Pulmonary artery endothelial cell (primary cell): Measurements from ENCODE around the gene PHF8. TPM values are rescaled to one million over a fixed set of nuclear protein-coding genes. Genes with fewer than 3 reads are reported as not detected.

Experiments
- DNase-seq: peaks from one replicate; pipeline ENCODE4 v3.0.0-alpha.2; 2011; ENCODE audit warnings: low read depth, low spot score
- total RNA-seq: library from RNA; depleted of rRNA; stranded (reverse); fragments of >200 nt; gene quantifications from 2 replicates; pipeline ENCODE4 v1.2.3, GENCODE V29; 2014

Gene PHF8
- total RNA-seq, 1 donor from 2014 or later = 14.9 TPM

DNA sequence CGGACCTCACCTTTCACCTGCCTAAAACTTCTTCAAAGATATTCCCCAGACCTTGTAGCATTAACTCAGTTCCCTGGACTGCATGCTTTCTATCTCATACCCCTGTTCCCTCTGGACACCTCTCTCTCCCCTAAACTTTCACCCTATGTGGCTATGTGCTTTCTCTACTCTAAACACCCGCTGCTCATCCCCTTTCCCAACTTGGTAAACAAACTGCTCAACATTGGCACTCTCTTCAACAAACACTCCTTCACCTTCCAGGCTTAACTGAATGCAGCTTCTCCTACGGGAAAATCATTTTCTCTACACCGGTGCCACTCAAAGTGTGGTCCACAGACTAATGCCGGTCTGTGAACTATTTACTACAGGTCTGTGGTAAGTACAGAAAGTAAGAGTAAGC is 19.9 kb downstream of the PHF8 start:
- DNase-seq = no peak

DNA sequence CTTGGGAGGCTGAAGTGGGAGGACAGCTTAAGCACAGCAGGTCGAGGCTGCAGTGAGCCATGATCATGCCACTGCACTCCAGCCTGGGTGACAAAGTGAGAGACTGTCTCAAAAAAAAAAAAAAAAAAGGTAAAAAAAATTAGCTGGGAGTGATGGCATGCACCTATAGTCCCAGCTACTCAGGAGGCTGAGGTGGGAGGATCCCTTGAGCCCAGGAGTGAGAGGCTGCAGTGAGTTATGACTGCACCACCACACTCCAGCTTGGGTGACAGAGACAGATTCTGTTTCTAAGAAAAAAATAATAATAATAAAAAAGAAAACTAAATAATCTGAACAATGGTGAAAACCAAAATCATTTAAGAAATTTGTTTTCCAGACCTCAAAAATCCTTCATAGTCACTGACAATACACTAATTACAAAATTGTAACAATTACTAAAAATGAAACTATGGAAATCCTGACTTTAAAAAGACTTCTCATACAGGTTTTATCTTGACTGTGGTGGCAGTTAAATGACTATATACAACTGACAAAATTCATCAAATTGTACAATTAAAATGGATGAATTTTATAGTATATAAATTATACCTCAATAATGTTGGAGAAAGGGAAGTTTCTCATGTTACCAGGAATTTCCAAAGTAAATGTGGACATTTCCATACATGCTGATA is 31.3 kb downstream of the PHF8 start:
- DNase-seq = no peak

DNA sequence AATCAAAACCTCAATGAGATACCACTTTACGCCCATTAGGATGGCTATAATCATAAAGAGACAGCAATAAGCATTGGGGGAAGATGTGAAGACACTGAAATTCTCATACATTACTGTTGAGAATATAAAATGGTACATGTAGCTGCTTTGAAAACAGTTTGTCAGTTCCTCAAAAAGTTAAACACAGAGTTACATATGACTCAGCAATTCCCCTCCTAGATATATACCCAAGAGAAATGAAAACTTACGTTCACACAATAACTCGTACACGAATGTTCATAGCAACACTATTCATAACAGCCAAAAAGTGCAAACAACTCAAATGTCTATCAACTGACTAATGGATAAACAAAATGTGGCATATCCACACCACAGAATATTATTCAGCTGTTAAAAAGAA is 36.6 kb downstream of the PHF8 start:
- DNase-seq = no peak

DNA sequence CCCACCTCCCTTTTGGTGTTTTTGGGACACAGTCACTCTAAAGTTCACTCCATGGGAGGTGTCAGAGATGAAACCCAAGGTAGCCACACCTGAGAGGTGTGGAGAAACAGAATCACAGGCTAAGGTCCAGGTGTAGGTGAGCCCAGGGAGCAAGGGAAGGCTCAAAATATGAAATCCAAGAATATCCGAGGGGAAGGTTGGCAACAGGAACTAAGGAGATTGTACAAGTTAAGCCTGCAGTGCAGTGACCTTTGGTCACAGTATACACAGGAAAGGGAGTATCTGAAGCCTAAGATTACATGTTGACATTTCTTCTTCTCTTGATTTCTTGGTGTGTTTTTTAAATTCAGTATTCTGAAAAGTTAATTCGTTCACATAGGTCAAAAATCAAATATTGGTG is 46.5 kb downstream of the PHF8 start:
- no peak for DNase-seq

DNA sequence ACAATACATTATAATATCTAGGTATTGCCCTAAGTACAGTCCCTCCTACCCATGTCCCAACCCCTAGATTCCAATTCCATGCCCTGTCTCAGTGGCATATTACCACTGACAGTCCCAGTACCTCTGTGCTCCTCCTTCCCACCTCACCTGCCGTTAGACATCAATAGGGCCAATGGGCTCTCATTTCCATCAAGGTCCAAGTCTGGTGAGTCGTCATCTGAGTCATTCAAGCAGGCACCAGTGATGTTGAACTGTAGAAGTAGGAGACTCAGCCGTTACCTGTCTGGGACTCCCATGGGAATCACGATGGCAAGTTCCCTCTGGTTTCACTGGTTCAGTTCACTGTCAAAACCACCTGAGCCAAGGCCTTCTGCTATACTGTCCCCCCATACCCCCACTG is 51.7 kb downstream of the PHF8 start:
- no peak for DNase-seq

DNA sequence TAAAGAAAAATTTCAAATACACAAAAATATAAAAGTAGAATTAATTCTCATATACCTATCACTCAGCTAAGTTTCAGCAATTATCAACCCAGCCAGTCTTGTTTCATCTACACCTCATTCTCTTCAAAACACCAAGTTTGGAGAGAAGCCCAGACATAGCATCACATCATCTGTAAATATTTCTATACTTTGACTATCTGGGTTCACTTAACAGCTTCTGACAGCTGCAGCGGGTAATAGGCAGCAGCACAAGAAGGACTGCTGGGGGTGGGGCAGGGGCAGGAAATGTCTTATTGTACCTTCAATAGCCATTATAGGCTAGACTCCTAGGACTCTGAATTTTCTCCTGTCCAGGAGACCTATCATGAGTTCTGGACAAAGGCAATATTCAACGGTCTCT is 54.1 kb downstream of the PHF8 start:
- no peak for DNase-seq

DNA sequence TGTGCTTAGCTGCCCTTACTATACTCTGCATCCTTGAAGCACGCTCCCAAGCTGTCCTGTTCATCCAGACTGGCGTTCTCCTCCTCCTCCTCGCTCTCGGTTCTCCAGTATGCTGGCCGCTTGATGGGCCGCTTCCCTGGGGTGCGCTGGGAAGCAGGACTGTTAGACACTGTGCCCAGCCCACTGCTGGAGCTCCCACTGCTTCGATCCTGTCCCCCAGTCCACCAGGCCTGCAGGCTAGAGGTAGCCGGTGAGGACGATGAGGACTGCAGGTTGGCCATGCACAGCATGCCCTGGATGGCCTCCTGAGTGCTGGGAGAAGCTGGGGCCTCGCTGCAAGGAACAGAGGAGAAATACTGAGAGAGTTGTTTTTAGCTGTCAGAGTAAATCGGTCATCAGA is 59.4 kb downstream of the PHF8 start:
- no peak for DNase-seq

DNA sequence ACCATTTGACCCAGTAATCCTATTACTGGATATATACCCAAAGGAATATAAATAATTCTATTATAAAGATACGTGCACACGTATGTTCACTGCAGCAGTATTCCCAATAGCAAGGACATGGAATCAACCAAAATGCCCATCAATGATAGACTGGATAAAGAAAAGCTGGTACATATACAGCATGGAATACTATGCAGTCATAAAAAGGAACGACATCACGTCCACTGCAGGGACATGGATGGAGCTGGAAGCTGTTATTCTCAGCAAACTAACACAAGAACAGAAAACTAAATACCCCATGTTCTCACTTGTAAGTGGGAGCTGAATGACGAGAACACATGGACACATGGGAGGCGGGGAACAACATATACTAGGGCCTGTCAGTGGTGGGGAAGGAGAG is 69.7 kb downstream of the PHF8 start:
- DNase-seq = no peak

DNA sequence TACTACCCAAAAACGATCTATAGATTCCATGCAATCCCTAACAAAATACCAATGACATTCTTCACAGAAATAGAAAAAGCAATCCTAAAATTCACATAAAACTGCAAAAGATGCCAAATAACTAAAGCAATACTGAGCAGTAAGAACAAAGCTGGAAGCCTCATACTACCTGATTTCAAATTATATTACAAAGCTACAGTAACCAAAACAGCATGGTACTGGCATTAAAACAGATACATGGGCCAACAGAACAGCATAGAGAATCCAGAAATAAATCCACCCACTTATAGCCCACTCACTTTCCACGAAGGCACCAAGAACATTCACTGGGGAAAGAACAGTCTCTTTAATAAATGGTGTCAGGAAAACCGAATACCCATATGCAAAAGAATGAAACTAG is 74.7 kb downstream of the PHF8 start:
- DNase-seq = no peak

DNA sequence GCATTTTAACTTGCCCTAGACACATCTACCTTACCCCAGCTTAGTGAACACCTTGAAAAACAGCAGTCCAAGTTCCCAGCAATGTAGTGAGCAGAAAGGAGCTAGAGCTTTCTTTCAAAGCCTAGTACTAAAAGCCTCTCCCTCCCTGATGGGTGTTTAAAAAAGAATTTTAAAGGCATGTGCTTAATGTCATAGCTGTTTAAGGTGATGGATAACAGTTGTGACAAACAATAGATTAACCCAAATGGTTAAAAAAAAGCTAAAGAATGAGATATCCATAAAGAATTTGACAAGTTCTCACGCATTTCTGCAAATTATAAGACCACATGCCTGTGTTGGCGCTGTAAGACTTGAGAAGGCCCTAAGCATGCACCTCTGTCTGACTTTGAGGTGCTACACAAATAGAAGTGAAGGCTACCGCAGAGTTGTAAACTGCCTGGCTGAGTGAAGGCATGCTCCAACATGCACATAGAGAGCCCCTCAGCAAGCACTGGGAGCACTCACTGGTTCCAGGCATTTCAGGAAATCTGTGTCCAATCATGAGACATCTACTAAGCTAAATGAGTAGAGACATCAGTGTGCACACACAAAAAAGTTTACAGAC is 94.0 kb downstream of the PHF8 start:
- DNase-seq = no peak

DNA sequence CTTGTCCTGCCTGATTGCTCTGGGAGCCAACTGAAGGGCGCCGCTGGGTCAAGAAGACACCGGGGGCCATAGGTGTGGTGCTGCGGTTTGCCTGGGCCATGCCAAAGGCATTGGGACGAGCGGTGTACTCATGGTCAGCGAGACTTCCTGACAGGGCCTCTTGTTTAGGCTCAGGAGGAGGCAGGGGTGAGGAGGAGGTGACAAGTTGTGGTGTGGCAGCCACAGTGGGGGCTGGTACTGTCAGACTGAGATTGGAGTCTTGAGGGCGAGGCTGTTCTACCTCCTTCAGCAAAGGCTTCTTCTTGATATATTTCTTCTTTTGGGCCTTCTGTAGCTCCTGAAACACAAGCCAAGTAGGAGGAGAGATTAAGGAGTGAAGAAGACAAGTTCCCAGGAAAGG is 104.1 kb downstream of the PHF8 start:
- DNase-seq = no peak

DNA sequence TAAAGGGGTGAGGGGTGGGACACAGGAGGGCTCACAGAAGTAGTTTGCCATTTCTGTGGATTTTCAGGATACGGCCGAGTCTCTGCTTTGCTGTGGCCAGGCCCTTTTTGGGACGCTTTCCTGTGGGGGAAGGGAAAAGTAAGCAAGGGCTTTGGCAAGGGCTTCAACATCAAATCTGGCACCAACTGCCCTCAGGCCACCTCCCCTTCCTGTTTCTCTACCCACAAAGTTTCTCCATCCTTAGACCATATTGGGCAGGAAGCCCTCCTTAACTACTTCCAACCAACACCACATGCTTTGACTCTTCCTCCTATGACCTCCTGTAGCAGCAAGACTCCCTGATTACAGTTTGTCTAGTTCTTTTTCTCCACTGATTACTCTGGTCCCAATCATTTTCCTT is 105.1 kb downstream of the PHF8 start:
- no peak for DNase-seq

DNA sequence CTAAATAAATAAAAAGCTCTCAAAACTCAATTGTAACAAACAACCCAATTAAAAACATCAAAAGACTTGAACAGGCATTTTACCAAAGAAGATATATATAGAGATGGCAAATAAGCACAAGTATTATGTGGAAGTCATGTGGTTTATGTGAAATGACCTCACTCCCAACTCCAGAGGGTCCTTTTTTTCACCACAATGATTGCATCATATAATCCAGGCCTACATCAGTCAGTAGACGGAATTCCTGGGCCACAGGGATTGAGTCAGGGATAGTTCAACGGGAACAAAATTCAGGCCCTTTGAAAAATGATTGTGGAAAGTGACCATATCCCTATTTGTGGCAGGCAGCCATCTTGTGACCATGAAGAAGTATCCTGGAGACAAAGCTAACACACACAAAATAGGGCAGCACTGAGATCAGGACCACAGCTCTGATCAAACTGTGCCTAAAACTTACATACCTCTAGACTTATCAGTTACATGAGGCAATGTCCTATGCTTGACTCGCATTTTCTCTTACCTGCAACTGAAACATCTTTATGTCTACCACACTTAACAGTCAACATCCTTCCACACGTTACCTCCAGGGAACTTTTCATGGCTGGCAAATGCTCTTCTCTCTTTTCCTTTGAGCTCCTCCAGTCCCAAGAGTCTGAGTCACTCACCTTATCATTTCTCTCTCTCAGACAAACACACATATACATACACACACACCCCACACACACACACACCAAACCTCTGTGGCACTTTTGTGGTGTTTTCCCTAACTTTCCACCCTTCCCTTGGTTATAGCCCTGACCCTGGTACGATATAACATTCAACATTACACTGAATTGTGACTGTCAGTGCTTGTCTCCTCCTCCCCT is 113.5 kb downstream of the PHF8 start:
- DNase-seq = no peak

DNA sequence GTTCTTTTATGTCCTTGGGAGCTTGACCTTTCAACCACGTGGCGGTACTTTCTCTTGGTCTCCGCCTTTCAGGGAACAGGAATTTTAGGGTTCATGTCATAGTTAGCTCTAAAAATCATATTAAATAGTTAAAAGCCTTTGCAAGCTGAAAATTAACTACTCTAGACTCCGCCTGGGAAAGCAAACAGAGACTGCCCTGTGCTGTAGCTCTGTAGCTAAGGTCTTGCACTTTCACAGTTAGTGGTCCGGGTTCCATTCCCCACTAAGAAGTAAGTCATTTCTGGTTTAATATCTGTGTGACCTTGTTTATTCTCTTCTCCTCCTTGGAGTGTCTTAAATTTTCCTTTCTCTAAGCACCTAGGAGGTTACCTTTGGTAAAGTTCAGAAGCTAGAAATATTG is 118.2 kb downstream of the PHF8 start:
- no peak for DNase-seq

DNA sequence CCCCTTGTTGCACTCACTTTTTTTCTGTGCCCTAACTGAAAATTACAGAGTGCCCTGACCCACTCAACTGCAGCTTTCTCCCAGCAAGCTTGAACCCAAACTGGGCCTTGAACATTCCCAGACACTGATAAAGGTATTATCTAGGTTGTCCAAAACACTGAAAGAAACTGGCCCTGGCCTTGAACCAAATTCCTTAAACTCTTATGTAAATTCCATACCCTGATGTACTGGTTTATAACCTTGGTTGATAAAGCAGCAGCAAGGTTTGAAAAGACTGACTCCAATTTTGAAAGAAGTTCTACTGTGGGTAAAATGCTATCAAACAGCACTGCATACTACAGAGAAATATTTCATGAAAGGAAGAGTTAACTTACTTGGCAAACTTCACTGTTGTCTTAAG is 125.6 kb downstream of the PHF8 start:
- DNase-seq = no peak

DNA sequence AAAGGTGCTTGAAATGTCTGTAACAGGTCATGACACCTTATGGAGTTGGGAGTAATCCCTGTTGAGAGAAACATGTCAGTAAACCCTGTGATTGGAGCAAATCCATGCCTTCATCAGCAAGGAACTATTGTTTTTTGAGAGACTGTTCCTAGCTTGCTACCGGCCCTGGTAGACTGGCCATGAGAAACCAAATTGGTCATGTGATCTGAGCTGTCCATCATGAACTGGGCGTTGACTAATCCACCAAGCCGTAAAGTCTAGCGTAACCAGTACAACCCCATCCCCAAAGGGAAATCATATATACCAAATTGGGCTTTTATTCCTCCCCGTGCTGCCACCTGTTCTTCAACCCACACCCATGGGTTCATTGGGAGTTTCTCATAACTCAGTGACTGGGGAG is 143.7 kb downstream of the PHF8 start:
- DNase-seq = no peak

DNA sequence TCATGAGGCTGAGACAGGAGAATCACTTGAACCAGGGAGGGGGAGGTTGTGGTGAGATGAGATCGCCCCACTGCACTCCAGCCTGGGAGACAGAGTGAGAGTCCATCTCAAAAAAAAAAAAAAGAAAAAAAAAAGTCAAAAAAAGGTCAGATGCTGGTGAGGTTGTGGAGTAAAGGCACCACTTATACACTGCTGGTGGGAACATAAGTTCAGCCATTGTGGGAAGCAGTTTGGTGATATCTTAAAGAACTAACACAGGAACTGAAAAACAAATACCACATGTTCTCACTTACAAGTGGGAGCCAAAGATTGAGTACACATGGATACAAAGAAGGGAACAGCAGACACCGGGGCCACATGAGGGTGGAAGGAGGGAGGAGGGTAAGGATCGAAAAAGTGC is 149.0 kb downstream of the PHF8 start:
- no peak for DNase-seq

Other genes starting within 250 kb of the PHF8 start
- 3.2 and 5.4 TPM in 2 replicates for gene FAM120C, start 138.8 kb upstream of the PHF8 start, total RNA-seq